T-cell (primary cell): ENCODE measurements around the gene ITPK1. TPM values are rescaled to one million over a fixed set of nuclear protein-coding genes. Genes with fewer than 3 reads are reported as not detected.

Experiments used
- ATAC-seq, 4 experiments: fragments of 200-7000 bp in 3 of 4; fragments of 150-1000 bp in 1 of 4; cut with Tn5 transposase; replicated peaks in 1 of 4; 1 replicate in 3 of 4; 2 replicates in 1 of 4; pipeline ENCODE4 v1.10.0; 2021; ENCODE audit warnings: moderate library complexity in 3 of 4, mild to moderate bottlenecking in 2 of 4, moderate number of reproducible peaks in 1 of 4
- CTCF ChIA-PET, 2 donors: fragments of 300-600 bp; sonication (Branson Sonifier 250); formaldehyde crosslinking; loops; one replicate each; lab custom pipeline; 2022; ENCODE audit warnings: antibody characterized with exemption in 2 of 2; lab: Charles Lee
- POLR2A ChIA-PET, 2 donors: fragments of 300-600 bp; sonication (Branson Sonifier 250); formaldehyde crosslinking; loops; one replicate each; lab custom pipeline; 2022; ENCODE audit warnings: antibody characterized with exemption in 2 of 2; lab: Charles Lee
- DNase-seq, 35 experiments: peaks; one replicate each; pipeline versions ENCODE4 v3.0.0 to v3.0.0-alpha.2; 2013 to 2023
- H3K27ac ChIP-seq: one replicate; pipeline ENCODE4 v1.5.1; 2013; ENCODE audit warnings: low read length
- H3K27me3 ChIP-seq, 2 experiments: replicated peaks in 1 of 2; 1 replicate in 1 of 2; 2 replicates in 1 of 2; pipeline versions ENCODE4 v1.6.1 to v1.7.0; 2013; ENCODE audit warnings: low read length in 1 of 2, mixed read lengths in 1 of 2; ENCODE audit not compliant: control insufficient read depth in 2 of 2, insufficient read depth in 2 of 2; ENCODE audit errors: extremely low read depth in 1 of 2
- H3K36me3 ChIP-seq, 2 donors: 1 replicate in 1 of 2; 2 replicates in 1 of 2; pipeline versions ENCODE4 v1.6.1 to v1.7.0; 2013; ENCODE audit warnings: low read length in 1 of 2; ENCODE audit not compliant: control insufficient read depth in 2 of 2, insufficient read depth in 1 of 2; ENCODE audit errors: extremely low read depth in 1 of 2
- H3K4me1 ChIP-seq, 2 experiments: 1 replicate in 1 of 2; 2 replicates in 1 of 2; pipeline versions ENCODE4 v1.6.1 to v1.7.0; 2013; ENCODE audit warnings: low read length in 2 of 2, mixed read lengths in 1 of 2; ENCODE audit not compliant: insufficient read depth in 2 of 2, control insufficient read depth in 1 of 2; ENCODE audit errors: extremely low read depth in 1 of 2
- H3K4me3 ChIP-seq, 2 donors: 1 replicate in 1 of 2; 2 replicates in 1 of 2; pipeline versions ENCODE4 v1.5.1 to v1.7.0; 2013; ENCODE audit warnings: mild to moderate bottlenecking in 2 of 2, low read length in 1 of 2, moderate library complexity in 1 of 2; ENCODE audit not compliant: control insufficient read depth in 1 of 2; ENCODE audit errors: extremely low read depth in 1 of 2
- H3K9me3 ChIP-seq: 2 replicates; pipeline ENCODE4 v1.7.0; 2013
- H3K27ac Mint-ChIP-seq, 2 donors: one replicate each; pipeline ENCODE4 v1.8.0; 2020 to 2021; ENCODE audit warnings: mild to moderate bottlenecking in 2 of 2, mixed read lengths in 2 of 2
- H3K27me3 Mint-ChIP-seq, 2 donors: one replicate each; pipeline ENCODE4 v1.8.0; 2021 to 2022; ENCODE audit warnings: mixed read lengths in 2 of 2
- H3K36me3 Mint-ChIP-seq: one replicate; pipeline ENCODE4 v1.8.0; 2021; ENCODE audit warnings: mixed read lengths
- H3K4me1 Mint-ChIP-seq, 3 donors: one replicate each; pipeline ENCODE4 v1.8.0; 2020 to 2022; ENCODE audit warnings: mixed read lengths in 3 of 3, mild to moderate bottlenecking in 1 of 3
- H3K4me3 Mint-ChIP-seq, 3 donors: one replicate each; pipeline ENCODE4 v1.8.0; 2020 to 2022; ENCODE audit warnings: mild to moderate bottlenecking in 3 of 3, mixed read lengths in 3 of 3, moderate library complexity in 3 of 3
- H3K9me3 Mint-ChIP-seq, 3 donors: one replicate each; pipeline ENCODE4 v1.8.0; 2020 to 2022; ENCODE audit warnings: mixed read lengths in 3 of 3
- WGBS: methylation state at CpG from one replicate; pipeline ENCODE4 v1.1.5; 2013; ENCODE audit warnings: missing lambda C conversion rate; ENCODE audit not compliant: insufficient coverage; 5-methylcytosine and 5-hydroxymethylcytosine counted together
- total RNA-seq, 35 experiments: library from RNA in 6 of 35; stranded (reverse) in 6 of 35; fragments of 120-200 nt in 1 of 35; gene quantifications; one replicate each; pipeline versions ENCODE4 v1.2.1 to v1.2.4 and lab custom pipeline; 2013 to 2026

Gene ITPK1
- total RNA-seq, 5 donors from 2014 or later (not counting 1 experiment from before 2014, with no cell fraction given), result 28.0 to 43.0 (median 39.5) TPM

- no peak for DNase-seq
- ATAC-seq, result no peak
- peaks cover 0 to 37% of the 10 kb centered on the region in 2 experiments for H3K27me3 ChIP-seq
- 81% methylated on average over 4 of the region's 5 CpGs for WGBS
- peaks cover 0 to 3% (median 0%) of the 10 kb centered on the region in 3 donors for H3K9me3 Mint-ChIP-seq
- no peak overlapping the region for H3K4me3 Mint-ChIP-seq
- ChIA-PET POLR2A (interaction anchor here in 1 of 2 donors (0.6 kb wide), 1 partner anchor 1684 kb away, joined by 4 read pairs; no protein-coding TSS in a partner anchor), CTCF (no interaction called here)
- H3K4me1 ChIP-seq, result peaks cover 0 to 3% of the 10 kb centered on the region in 2 experiments
- H3K9me3 ChIP-seq, result no peaks in the 10 kb centered on the region
- H3K27me3 Mint-ChIP-seq, result peaks cover 28 to 32% of the 10 kb centered on the region in 2 donors
- H3K36me3 ChIP-seq, result no peaks in the 10 kb centered on the region
- H3K4me1 Mint-ChIP-seq, result peaks cover 0 to 12% (median 6%) of the 10 kb centered on the region in 3 donors
- no peak overlapping the region for H3K27ac ChIP-seq
- H3K4me3 ChIP-seq, result no peak overlapping the region
- H3K27ac Mint-ChIP-seq, result no peak overlapping the region
- no peaks in the 10 kb centered on the region for H3K36me3 Mint-ChIP-seq
These were observed 189.4 kb downstream of the ITPK1 start for GRCh38 chr14:92926180-92926845.

DNA sequence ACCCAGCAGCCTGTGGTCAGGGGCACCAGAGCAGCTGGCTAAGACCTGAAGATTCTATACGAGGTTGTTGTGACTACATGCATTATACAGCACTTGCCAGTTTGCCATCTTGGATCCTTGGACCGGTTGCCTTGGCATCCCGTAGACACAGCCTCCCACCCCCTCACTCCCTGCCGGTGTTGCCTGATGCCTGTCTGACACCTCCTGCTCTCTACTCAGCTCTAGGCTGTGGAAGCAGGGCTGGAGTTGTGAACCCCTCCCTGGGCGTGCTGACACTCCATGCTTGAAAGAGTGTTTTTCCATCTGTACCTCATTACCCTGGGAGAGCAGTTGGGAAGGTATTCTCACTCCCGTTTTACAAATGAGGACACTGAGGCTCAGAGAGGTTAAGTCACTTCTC is 190.3 kb downstream of the ITPK1 start:
- ATAC-seq, result no peak
- CTCF ChIA-PET, result no interaction called here

GRCh38 chr14:92924247-92924646 is 191.5 kb downstream of the ITPK1 start:
- H3K9me3 ChIP-seq, result no peaks in the 10 kb centered on the region
- ATAC-seq, result no peak
- no peak overlapping the region for H3K27ac Mint-ChIP-seq
- no peaks in the 10 kb centered on the region for H3K36me3 ChIP-seq
- WGBS, result 65% methylated on average over 2 of the region's 5 CpGs
- ChIA-PET POLR2A (interaction anchor here in 1 of 2 donors (1.2 kb wide), 1 partner anchor 10 kb away, joined by 3 read pairs; no protein-coding TSS in a partner anchor), CTCF (no interaction called here)
- H3K27me3 Mint-ChIP-seq, result peaks cover 36 to 37% of the 10 kb centered on the region in 2 donors
- H3K4me1 Mint-ChIP-seq, result peaks cover 0 to 12% (median 6%) of the 10 kb centered on the region in 3 donors
- peaks cover 0 to 45% of the 10 kb centered on the region in 2 experiments for H3K27me3 ChIP-seq
- no peak overlapping the region for H3K27ac ChIP-seq
- H3K4me1 ChIP-seq, result peaks cover 0 to 3% of the 10 kb centered on the region in 2 experiments
- H3K36me3 Mint-ChIP-seq, result no peaks in the 10 kb centered on the region
- no peak overlapping the region for H3K4me3 Mint-ChIP-seq
- H3K9me3 Mint-ChIP-seq, result peaks cover 0 to 3% (median 0%) of the 10 kb centered on the region in 3 donors
- no peak for DNase-seq
- H3K4me3 ChIP-seq, result no peak overlapping the region

More for the DNA sequence above, 190.3 kb downstream of the ITPK1 start:
- Mint-ChIP-seq H3K27me3 (peaks cover 34 to 37% of the 10 kb centered on the region in 2 donors), H3K9me3 (peaks cover 0 to 3% (median 0%) of the 10 kb centered on the region in 3 donors), H3K27ac (no peak overlapping the region), H3K4me1 (peaks cover 0 to 12% (median 6%) of the 10 kb centered on the region in 3 donors), H3K36me3 (no peaks in the 10 kb centered on the region), H3K4me3 (no peak overlapping the region)
- Histone ChIP-seq H3K4me3 (no peak overlapping the region), H3K9me3 (no peaks in the 10 kb centered on the region), H3K27me3 (peaks cover 0 to 41% of the 10 kb centered on the region in 2 experiments), H3K27ac (no peak overlapping the region), H3K36me3 (no peaks in the 10 kb centered on the region), H3K4me1 (peaks cover 0 to 3% of the 10 kb centered on the region in 2 experiments)
- POLR2A ChIA-PET, result interaction anchor here in 1 of 2 donors (1.2 kb wide), 1 partner anchor 8 kb away, joined by 3 read pairs; no protein-coding TSS in a partner anchor
- WGBS, result 68% methylated on average over 3 of the region's 6 CpGs
- no peak for DNase-seq

GRCh38 chr14:92923744-92924103 is 192.0 kb downstream of the ITPK1 start:
- no peak for DNase-seq
- no peak overlapping the region for H3K4me3 Mint-ChIP-seq
- no peaks in the 10 kb centered on the region for H3K36me3 ChIP-seq
- no peak overlapping the region for H3K4me3 ChIP-seq
- H3K9me3 Mint-ChIP-seq, result peaks cover 0 to 3% (median 0%) of the 10 kb centered on the region in 3 donors
- H3K36me3 Mint-ChIP-seq, result no peaks in the 10 kb centered on the region
- no peak overlapping the region for H3K27ac ChIP-seq
- ChIA-PET POLR2A (no interaction called here), CTCF (no interaction called here)
- no peak overlapping the region for H3K27ac Mint-ChIP-seq
- H3K4me1 ChIP-seq, result peaks cover 0 to 3% of the 10 kb centered on the region in 2 experiments
- peaks cover 0 to 12% (median 6%) of the 10 kb centered on the region in 3 donors for H3K4me1 Mint-ChIP-seq
- H3K9me3 ChIP-seq, result no peaks in the 10 kb centered on the region
- ATAC-seq, result no peak
- peaks cover 0 to 47% of the 10 kb centered on the region in 2 experiments for H3K27me3 ChIP-seq
- peaks cover 37 to 42% of the 10 kb centered on the region in 2 donors for H3K27me3 Mint-ChIP-seq
- WGBS, result 11% methylated on average over 3 of the region's 8 CpGs

DNA sequence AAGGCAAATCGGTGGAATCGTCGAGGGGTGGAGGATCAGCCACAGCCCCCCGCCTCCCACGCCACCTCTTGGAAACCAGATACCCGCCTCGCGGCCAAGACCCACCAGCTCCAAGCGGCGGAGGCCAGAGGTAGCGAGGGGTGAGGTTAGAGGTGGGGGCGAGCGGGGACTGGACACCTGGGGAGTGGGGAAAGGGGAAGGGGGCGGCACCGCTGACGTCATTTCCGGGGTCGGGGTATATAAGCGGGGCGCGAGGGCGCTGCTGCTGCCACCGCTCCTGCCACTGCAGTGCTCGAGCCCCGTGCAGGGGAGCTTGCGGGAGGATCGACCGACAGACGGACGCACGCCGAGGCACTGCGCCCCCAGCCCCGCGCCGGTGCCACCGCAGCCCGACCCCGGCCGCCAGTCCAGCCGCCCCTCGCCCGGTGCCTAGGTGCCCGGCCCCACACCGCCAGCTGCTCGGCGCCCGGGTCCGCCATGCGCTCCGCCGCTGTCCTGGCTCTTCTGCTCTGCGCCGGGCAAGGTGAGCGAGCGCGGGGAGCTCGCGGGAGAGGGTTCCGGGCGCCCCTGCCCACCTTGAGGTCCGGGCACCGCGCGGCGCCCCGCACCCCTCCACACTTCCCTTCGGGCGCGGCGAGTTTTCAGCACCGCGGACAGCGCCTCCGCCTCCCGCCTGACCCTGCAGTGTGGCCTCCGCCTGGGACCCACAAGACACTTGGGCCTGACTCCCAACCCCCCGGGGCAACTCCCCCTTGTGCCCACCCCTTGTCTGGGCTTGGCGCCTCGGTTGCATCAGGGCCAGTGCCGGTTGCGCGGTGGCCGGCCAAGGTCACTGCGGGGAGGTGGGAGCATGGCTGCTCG is 192.6 kb downstream of the ITPK1 start, which contains the start of gene CHGA:
CHGA (plus strand) TSS at position 268 of the 861 bp plus-strand sequence; CDS start at position 478, 210 bp downstream.
- peaks cover 0 to 3% (median 0%) of the 10 kb centered on the region in 3 donors for H3K9me3 Mint-ChIP-seq
- no peaks in the 10 kb centered on the region for H3K9me3 ChIP-seq
- no peaks in the 10 kb centered on the region for H3K36me3 ChIP-seq
- CTCF ChIA-PET, result no interaction called here
- 11% methylated on average over 85 of the region's 86 CpGs for WGBS
- H3K4me1 Mint-ChIP-seq, result peaks cover 0 to 12% (median 6%) of the 10 kb centered on the region in 3 donors
- H3K4me3 Mint-ChIP-seq, result peak within 1 kb of the TSS in 1 of 3 donors; percentile 45
- no peak within 1 kb of the TSS for H3K27ac ChIP-seq
- POLR2A ChIA-PET, result no interaction called here
- DNase-seq (peak in 27 of 35 experiments; percentile 6 to 61 (median 33)), ATAC-seq (peak; percentile 41 to 72 (median 48))
- H3K36me3 Mint-ChIP-seq, result no peaks in the 10 kb centered on the region
- no peak within 1 kb of the TSS for H3K4me3 ChIP-seq
- peak within 1 kb of the TSS in 1 of 2 donors; percentile 2 for H3K27ac Mint-ChIP-seq
- H3K4me1 ChIP-seq, result peaks cover 0 to 3% of the 10 kb centered on the region in 2 experiments
- H3K27me3 ChIP-seq, result peaks cover 0 to 52% of the 10 kb centered on the region in 2 experiments
- peaks cover 41 to 42% of the 10 kb centered on the region in 2 donors for H3K27me3 Mint-ChIP-seq
